KBM-7 (cell line): ENCODE data around the gene IL2RG.

Experiments used
- DNase-seq: peaks from one replicate; pipeline ENCODE4 v3.0.0-alpha.2; 2015
- in situ Hi-C: fragments of 300-500 bp; cut with MboI; formaldehyde crosslinking; loops from 2 replicates; pipeline ENCODE4 v1.14.3; 2020; ENCODE audit warnings: low sequenced_read_pairs, low pct_unique_long_range_greater_than_20kb, mixed read lengths

IL2RG gene

DNA sequence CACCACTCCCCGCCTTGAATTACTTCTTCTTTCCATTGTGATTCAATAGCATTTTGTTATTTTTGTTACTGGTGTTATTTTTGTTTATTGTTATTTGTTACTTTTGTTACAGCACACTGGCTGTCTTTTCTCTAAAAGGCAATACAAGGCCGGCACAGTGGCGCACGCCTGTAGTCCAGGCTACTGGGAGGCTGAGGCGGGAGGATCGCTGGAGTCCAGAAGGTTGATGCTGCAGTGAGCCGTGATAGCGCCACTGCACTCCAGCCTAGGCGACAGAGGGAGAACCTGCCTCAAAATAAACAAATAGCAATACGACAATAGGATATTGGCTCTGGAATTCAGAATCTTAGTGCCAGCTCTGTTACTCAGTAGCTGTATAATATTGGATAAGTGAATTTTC lies 6.0 kb upstream of the IL2RG start:
- in situ Hi-C loops = no loop called here

DNA sequence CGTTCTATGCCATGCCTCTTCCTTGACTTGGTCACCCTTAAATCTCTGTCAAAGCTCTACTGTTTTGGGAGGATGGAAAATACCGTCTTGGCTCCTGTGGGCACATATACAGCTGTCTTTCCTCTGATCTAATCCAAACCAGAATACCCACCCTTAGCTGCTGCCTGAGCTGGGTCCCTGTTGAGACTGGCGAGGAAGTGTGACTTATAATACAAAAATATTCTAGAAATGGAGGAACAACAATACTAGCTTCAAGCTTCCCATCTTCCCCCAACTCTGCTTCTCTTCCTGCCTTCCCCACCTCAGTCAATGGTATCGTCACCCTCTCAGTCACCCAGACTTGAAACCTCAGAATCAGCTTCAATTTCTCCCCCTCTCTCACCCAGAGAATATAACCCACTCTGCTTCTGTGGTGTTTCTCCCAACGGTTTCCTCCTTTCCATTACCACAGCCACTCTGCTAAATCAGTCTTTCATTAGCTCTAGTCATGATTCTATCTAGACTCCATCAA lies 599 bp upstream of the IL2RG start:
- in situ Hi-C loops = no loop called here
- DNase-seq = peak; percentile 58

More for the DNA sequence above, 6.0 kb upstream of the IL2RG start:
- DNase-seq = no peak

DNA sequence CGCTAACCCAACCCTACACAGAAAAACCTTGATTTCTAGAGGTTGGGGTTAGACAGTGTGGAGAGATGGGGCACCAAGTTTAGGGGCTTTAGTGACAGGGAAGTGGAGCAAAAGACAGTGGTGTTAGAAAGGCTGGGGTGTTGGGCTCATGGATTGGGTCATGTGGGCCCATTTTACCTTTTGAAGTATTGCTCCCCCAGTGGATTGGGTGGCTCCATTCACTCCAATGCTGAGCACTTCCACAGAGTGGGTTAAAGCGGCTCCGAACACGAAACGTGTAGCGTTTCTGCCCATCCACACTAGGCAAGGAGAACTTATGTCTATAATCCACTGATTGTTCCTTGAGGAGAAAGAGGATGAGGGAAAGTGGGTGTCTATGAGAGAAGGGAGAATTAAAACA lies 2.3 kb downstream of the IL2RG start:
- DNase-seq = no peak
- in situ Hi-C loops = no loop called here

DNA sequence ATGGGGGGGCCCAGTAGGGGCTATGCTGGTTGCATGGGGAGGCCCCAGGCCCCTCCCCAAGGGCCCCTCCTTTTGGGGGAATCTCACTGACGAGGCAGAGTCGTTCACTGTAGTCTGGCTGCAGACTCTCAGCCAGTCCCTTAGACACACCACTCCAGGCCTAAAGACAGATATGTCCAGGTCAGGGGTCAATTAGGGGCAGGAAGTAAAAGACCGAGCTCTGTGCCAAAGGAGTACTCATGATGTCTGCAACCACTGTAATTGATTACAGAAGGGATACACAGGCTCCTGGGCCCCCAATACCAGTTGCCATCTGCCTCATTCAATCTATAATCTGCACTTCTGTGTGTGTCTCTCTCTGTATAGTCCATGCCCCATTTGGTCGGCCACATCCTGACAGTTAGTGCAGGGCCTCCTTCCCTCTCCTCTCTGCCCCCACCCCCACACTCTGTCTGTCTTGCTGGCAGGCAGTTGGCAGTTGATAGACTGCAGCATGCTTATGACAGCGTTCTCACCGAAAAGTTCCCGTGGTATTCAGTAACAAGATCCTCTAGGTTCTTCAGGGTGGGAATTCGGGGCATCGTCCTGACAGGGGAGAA lies 3.5 kb downstream of the IL2RG start:
- peak; percentile 84 for DNase-seq
- in situ Hi-C loops = no loop called here

DNA sequence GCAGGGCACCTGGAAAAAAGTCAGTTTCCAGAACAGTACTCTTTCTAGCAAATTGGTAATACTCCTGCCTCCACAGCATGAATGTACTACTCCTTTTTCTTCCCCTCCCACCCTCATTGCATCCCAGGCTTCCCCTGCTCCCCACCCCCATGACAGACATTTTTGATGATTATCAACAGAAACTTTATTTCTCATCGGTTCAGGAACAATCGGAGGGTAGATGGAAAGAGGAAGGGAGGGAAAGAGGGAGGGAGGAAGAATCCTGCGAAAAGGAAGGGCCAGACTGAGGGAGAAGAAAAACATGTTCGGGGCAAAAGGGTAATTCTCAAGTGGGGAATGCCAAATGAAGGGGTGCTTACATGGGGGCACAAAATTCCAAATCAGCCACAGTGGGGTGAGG lies 4.1 kb downstream of the IL2RG start:
- in situ Hi-C loops = no loop called here
- DNase-seq = no peak

DNA sequence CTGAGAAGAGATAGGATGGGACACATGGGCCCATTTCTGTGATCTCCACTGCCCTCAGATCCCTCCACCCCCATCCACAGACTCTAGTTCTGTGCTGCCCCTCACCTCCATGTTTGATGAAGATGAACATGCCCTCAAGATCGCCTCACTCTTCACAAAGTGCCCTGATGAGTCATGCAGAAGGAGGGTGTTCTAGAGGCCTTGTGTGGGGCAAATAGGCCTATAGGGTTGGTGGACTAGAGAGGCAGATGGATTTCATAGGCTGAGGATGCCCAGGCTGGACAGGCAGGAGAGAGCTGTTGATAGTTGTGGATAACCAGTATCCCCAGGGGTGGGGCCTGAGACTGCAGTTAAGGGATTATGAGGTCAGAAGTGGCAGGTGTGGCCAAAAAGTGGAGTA lies 5.0 kb downstream of the IL2RG start, which contains the start of gene CXorf65:
TSS of gene CXorf65 (minus strand) at position 314 of the 400 bp plus-strand sequence. CDS start at position 130, 184 bp downstream.
- DNase-seq = no peak
- in situ Hi-C loops = no loop called here

DNA sequence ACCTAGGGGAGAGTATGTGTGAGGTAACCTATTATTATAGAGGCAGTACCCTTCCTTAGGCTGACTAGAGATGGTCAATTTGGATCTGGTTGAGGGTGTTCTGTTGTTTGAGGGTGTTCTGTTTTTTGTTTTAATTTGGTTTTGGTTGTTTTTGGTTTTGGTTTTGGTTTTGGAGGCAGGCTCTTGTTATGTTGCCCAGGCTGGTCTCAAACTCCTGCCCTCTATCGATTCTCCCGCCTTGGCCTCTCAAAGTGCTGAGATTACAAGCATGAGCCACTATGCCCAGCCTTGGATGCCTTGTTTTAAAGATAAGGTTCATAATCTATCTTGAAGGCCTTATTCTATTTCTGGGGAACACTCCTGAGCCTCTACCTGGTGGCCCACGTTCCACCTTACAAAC lies 5.7 kb downstream of the IL2RG start:
- in situ Hi-C loops = no loop called here
- no peak for DNase-seq

DNA sequence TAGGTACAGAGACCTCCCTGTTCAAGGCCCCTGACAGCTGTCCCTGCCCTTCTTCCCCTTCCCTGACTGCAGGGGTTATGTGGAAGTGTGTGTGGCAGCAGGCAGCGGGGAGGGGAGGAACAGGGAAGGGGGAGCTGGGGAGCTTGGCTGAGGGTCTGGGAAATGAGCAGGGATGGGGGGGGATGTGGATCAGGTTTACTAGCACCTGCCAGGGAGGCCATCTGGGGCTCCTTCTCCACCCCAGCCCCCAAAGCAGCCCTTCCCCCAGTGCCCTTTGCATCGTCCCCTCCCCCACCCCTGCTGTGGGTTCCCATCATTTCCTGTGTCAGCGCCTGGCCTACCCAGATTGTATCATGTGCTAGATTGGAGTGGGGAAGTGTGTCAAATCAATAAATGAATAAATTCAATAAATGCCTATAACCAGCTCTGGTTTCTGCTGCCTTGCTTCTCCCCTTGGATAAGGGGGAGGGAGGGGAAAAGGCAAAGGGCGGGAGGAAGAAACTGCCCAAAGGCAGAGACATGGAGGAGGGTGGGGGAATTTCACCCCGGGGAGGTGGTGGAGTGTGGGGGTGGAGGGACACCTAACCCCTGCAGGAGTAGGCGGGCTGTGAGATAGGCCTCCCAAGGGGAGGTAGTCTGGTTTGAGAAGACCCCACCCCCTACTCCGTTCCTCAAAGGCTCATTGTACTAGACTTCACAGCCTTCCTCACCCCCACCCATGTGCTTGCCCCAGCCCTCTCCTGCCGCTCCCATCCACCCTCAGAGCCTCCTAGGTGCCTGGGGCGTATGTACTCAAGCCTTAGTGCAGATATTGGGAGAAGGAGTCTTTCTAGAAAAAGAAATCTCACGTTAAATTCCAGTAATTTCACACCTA lies 8.0 kb downstream of the IL2RG start:
- DNase-seq = peak; percentile 88
- in situ Hi-C loops = no loop called here

DNA sequence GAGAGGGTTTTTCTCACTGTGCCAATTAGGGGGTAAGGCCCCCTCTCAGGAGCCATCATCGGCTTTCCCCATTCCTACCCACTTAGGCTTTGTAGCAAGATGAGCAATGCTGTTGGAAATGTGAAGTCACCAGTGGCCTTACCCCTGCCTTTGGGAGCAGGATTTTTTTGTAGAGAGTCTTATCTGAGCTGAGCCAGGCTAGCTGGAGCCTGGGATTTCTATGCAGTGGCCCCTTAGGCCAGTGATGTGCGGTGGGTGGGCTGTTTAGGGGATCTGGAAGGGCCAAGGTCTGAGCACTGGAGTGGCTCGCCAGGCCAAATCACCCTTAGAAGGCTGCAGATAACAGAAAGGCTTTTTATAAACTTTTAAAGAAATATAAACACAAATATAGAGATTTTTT lies 9.1 kb downstream of the IL2RG start:
- no peak for DNase-seq
- in situ Hi-C loops = no loop called here

DNA sequence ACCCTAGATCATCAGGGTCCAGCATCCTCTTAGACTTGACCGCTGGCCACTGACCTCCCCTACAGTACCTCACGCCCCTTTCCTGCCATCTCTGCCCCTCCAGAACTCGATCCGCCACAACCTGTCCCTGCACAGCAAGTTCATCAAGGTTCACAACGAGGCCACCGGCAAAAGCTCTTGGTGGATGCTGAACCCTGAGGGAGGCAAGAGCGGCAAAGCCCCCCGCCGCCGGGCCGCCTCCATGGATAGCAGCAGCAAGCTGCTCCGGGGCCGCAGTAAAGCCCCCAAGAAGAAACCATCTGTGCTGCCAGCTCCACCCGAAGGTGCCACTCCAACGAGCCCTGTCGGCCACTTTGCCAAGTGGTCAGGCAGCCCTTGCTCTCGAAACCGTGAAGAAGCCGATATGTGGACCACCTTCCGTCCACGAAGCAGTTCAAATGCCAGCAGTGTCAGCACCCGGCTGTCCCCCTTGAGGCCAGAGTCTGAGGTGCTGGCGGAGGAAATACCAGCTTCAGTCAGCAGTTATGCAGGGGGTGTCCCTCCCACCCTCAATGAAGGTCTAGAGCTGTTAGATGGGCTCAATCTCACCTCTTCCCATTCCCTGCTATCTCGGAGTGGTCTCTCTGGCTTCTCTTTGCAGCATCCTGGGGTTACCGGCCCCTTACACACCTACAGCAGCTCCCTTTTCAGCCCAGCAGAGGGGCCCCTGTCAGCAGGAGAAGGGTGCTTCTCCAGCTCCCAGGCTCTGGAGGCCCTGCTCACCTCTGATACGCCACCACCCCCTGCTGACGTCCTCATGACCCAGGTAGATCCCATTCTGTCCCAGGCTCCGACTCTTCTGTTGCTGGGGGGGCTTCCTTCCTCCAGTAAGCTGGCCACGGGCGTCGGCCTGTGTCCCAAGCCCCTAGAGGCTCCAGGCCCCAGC lies 10.5 kb downstream of the IL2RG start:
- in situ Hi-C loops = no loop called here
- no peak for DNase-seq

DNA sequence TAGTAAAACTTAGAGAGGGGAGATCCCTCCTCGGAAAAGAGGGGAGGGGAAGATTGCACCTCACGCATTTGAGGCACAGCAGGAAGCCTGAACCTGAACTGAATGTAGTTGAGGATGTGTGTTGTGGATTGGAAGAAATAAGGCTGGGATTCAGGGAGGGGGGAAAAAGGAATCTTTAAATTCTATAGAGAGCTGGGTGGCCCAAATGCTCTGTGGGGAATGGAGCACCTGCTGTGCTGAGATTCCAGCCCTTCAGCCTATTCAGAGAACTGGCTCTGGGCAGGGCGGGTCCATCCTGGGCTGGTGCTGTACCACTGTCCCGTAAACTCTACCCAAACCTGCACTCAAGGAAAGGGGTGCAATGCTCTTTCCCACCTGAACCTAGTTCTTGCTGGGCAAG lies 11.6 kb downstream of the IL2RG start:
- in situ Hi-C loops = no loop called here
- no peak for DNase-seq

DNA sequence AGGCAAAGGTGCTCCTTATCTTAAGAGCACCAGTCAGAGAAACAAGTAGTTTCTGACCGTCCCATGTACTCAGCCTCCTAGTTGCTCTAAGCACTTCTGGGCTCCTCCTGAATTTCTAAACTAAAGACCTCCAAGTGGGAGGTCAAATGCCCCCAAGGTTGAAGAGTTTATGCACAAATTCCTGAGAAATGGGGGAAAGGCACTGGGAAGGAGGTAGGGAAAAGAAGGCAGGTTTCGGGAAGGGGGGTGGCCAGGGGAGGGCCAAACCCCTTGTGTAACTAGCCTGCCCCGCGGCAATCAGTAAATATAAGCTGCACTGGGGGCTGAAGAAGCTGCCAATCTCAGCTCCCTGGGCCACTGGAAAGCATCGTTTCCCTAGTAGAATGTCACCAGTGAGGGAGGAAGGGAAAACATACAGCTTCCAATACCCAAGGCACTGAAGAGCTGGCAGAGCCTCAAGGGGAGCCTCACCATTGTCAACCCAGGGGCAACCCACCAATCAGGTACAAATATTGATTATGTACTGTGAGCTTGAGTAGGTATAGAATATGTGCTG lies 12.3 kb downstream of the IL2RG start:
- no peak for DNase-seq

DNA sequence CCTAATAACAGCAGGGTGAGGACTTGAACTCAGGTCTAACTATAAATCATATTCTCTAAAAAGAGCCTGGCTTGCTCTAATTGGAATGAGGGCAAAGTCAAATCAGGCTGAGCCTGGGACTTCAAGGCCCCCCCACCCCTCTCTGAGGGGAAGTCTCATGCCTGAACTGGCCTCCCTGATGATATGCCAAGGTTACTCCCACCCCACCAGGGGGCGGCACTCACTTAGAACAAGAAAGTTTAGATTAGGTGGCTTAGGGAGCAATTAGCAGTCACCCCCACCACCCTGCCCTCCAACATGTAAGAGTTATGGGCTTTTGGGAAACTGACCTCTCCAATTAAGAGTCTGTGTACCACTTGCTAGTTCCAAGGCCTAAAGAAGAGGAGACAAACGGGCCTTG lies 13.1 kb downstream of the IL2RG start:
- in situ Hi-C loops = no loop called here
- DNase-seq = peak; percentile 87

More for the DNA sequence above, 12.3 kb downstream of the IL2RG start:
- in situ Hi-C loops = no loop called here

DNA sequence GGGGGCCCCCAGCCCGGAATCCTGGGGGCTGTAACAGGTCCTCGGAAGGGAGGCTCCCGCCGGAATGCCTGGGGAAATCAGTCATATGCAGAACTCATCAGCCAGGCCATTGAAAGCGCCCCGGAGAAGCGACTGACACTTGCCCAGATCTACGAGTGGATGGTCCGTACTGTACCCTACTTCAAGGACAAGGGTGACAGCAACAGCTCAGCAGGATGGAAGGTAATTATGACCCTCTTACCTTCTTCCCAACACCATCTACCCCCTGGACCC lies 14.7 kb downstream of the IL2RG start:
- in situ Hi-C loops = no loop called here
- DNase-seq = no peak

DNA sequence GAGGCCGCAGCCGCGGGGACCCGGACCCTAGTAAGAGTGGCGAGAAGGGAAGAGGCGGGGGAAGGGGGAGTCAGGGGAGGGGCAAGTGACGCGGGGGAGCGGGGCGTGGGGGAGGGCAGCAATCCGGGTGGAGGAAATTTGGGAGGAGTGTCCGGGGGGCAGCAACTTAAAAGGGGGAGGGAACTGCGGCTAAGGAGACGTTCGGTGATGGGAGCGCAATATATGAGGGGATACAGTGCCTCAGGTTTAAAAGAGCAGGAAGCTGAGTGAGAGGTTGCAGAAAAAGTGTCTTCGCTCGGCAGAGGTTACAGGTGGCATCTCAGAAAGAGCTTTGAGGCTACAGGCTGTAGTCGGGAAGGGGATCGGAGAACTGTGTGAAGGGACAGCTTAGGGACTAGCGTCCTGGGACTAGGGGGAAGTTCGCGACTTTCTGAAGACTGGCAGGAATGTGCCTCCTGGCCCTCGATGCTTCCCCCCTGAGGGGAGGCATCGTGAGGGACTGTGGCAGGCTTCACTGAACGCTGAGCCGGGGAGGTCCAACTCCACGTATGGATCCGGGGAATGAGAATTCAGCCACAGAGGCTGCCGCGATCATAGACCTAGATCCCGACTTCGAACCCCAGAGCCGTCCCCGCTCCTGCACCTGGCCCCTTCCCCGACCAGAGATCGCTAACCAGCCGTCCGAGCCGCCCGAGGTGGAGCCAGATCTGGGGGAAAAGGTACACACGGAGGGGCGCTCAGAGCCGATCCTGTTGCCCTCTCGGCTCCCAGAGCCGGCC lies 15.2 kb downstream of the IL2RG start:
- peak; percentile 80 for DNase-seq
- in situ Hi-C loops = no loop called here

DNA sequence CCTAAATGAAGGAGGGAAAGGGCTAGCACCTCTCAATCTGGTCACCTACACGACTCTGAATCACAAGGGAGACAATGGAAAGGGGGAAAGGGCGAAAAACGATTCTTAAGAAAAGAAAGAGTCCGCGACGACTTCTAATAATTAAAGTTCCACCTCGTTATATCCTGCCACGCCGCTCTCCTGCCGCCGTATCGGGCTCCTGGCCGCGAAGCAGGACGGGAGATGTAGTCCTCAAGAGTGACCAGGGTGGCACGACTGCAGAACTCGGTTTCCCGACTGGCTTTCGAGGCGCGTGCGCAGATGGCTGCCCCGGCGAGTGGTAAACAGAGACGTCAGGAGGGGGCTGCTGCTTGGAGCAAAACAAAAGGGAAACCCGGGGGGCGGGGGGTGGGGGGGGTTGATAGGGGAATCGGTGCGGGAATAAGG lies 15.8 kb downstream of the IL2RG start, which contains the start of gene FOXO4:
TSS of gene FOXO4 (plus strand) at position 297 of the 426 bp plus-strand sequence. CDS start 678 bp downstream, outside the sequence.
- peak; percentile 91 for DNase-seq
- in situ Hi-C loops = no loop called here

DNA sequence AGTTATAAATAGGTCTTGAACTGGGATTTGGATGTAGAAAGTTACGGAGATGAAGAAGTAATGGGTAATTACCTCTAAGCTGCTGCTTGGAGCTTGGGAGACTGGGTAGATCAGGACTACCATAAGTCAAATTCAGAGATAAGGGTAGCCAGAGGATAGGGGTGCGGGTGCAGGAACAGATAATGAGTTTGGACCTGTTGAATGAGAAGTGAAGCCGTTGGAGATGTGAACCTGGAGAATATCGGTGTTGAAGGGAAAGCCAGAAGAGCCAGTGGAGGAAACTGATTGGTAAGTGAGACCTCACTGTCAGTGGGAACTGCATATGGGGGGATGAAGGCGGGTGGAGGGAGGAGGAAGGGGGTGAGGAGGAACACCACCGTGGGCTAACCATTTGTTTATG lies 16.3 kb downstream of the IL2RG start:
- no peak for DNase-seq
- in situ Hi-C loops = no loop called here

DNA sequence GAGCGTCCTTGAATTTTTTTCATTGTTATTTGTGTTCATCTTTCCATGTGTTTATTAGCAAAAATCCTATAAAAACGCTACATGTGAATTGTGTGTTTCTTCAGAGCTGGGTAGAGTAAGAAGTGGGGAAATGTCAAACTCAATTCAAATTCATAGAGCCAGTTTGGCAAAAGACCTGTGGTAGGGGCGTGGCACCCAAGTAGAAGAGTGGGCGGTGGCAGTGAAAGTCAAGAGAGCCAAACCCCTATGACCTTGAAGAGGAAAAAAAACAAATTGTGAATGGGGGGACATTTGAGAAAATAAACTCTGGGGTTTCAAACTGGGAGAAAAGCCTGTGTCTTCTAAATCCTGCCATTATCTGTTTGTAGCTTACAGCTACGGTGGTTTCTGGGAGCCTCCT lies 20.1 kb downstream of the IL2RG start:
- in situ Hi-C loops = no loop called here
- DNase-seq = no peak

DNA sequence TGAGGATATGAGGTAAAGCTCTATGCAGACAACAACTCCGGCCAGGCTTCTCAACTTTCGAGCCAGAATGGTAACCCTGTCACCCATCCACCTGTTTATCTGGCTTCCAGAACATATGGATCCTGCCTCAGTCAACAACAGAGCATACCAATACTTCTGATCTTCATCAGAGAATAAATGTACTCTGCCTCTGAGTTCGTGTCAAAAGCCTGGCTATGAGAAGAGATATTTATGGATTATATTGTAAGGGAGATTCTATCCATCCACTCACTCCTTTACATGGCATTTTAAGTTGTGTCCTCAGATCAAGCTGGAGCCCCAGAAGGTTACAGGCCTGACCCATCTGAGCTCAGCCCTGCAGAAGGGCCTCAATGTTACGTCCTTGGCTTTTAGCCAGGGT lies 25.5 kb downstream of the IL2RG start:
- no peak for DNase-seq
- in situ Hi-C loops = no loop called here
